IMR-90 (cell line): ENCODE measurements around the gene DCC.

Experiments
- FOS ChIP-seq: fragments of 150-350 bp; IDR thresholded peaks from 2 replicates; pipeline ENCODE4 v1.6.1; 2016; ENCODE audit warnings: low read depth, low read length
- MAFK ChIP-seq: IDR thresholded peaks from 2 replicates; pipeline ENCODE4 v1.6.1; 2012; ENCODE audit warnings: low read depth, low read length, improper control_type of control experiment
- MAZ ChIP-seq: IDR thresholded peaks from 2 replicates; pipeline ENCODE4 v1.6.1; 2012; ENCODE audit warnings: low read depth, mild to moderate bottlenecking, low read length, improper control_type of control experiment, moderate library complexity, borderline replicate concordance
- POLR2A ChIP-seq: IDR thresholded peaks from 2 replicates; pipeline ENCODE4 v1.6.1; 2012; ENCODE audit warnings: mild to moderate bottlenecking, low read depth, low read length
- RCOR1 ChIP-seq: IDR thresholded peaks from 2 replicates; pipeline ENCODE4 v1.6.1; 2012; ENCODE audit warnings: mild to moderate bottlenecking, low read length, improper control_type of control experiment; ENCODE audit not compliant: insufficient replicate concordance
- TF ChIP-seq, protein P1 (sequence below): conservative IDR thresholded peaks from 2 replicates; pipeline ENCODE4 v1.5.1; 2012; ENCODE audit warnings: mild to moderate bottlenecking, low read depth, low read length, improper control_type of control experiment

DNA sequence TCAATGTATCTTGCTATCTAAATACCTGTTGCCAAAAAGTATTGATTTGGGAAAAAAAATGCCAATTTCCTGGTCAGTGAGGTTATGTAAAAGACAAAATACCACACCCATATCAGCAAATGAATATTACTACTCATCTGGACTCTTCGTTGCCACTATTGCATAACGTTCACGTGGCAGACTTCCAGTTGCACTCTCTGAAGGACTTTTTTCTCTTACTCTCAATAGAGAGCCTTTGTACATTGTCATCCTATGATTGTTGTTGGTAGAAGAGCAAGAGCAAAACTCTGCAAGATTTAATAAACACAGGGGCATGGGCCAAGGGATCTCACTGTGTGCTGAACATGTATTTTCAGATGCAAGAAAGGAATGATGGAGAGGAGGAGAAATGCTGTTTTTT lies 1194.7 kb downstream of the DCC start:
- TF ChIP-seq POLR2A (no peak), MAZ (no peak), MAFK (no peak), FOS (no peak), RCOR1 (no peak)
- TF ChIP-seq, protein P1, sequence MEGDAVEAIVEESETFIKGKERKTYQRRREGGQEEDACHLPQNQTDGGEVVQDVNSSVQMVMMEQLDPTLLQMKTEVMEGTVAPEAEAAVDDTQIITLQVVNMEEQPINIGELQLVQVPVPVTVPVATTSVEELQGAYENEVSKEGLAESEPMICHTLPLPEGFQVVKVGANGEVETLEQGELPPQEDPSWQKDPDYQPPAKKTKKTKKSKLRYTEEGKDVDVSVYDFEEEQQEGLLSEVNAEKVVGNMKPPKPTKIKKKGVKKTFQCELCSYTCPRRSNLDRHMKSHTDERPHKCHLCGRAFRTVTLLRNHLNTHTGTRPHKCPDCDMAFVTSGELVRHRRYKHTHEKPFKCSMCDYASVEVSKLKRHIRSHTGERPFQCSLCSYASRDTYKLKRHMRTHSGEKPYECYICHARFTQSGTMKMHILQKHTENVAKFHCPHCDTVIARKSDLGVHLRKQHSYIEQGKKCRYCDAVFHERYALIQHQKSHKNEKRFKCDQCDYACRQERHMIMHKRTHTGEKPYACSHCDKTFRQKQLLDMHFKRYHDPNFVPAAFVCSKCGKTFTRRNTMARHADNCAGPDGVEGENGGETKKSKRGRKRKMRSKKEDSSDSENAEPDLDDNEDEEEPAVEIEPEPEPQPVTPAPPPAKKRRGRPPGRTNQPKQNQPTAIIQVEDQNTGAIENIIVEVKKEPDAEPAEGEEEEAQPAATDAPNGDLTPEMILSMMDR, result no peak
